HG03432 (cell line): ENCODE measurements around the gene PARP11.

ENCODE experiments used
- ATAC-seq: cut with Tn5 transposase; IDR thresholded peaks from one replicate; pipeline ENCODE4 v1.9.1; 2021; ENCODE audit warnings: mild to moderate bottlenecking, moderate library complexity; ENCODE audit not compliant: unreplicated experiment

PARP11 gene

DNA sequence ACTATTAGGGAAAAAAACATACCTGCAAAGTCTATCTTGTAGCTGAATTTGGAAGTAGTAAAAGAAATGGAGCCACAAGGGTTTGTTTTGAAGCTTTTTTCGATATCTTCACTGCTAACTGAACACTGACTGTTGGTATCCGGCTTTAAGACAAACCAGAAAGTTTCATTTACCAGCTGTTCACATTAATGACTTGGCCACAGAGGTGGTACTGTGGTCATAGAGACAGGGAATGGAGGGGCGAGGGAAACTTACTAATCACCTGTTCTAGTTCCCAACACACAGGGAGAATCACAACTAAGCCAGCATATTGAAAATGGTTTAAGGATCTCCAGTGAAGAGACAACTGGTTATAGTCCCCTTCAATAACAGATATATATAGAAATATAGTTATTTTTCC lies 44.3 kb downstream of the PARP11 start:
- no peak for ATAC-seq

DNA sequence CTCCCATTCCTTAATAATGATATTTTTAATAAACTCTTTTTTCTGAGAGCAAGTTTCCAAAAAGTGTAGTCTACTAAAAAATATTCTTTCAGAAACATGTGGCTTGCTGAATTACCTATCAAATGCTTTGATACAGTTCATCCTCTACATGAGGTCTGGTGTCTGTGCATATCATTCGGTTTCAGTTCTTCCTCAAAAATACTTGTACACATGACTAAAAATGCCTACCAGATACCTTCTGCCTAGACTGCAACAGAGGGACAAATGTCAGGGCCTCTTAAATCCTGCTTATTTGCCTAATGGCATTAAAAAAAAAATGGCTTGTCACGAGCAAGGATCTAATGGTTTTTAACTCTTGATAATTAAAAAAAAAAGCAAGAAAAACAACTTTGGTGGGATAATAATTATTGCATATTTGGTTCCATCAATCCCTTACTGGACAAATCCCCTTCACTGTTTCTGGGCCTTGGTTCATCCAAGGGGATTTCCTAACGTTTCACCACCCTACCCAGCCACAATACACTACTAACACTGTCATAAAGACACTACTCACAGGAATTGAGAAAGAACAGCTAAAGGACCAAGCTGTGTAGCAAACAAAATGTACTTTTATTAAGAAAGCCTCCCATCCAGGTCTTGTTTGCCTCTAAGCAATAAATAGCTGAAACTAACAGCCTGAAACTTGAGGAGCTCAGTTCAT lies 45.7 kb downstream of the PARP11 start:
- peak; percentile 49 for ATAC-seq

DNA sequence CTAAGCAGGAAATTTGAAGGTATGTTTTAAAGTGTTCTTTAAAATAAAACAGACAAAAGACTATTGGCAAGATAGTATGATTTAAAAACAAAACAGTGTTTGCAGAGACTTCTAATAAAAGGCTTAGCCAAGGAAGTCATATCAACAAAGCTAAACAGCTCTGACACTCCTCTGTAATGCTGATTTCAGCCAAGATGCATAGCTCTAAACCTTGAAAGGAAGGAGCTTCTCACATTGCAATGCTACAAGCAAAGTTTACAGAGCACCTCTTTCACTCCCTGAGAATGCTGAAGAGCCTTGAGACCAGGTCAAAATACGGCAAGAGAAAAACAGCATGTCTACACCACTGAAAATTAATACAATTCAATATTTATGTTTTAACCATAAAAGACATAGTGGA lies 51.8 kb downstream of the PARP11 start:
- ATAC-seq, result no peak

DNA sequence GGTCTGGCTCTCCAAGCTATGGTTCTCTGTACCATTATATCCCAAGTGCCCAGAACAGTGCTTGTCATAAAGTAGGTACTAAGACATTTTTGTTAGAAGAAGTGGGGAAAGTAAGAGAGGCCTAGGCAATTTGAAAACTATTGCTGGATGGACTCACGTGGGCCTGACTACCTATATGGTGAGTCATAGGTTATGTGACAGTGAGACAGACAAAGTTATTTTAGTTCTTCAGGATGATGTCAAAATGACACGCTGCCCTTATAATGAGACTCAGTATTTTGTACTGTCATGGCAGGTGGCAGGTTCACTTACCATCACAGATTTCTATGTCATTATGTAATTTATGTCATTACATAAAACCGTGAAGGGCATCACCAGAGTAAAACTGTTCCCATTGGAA lies 53.1 kb downstream of the PARP11 start:
- no peak for ATAC-seq

DNA sequence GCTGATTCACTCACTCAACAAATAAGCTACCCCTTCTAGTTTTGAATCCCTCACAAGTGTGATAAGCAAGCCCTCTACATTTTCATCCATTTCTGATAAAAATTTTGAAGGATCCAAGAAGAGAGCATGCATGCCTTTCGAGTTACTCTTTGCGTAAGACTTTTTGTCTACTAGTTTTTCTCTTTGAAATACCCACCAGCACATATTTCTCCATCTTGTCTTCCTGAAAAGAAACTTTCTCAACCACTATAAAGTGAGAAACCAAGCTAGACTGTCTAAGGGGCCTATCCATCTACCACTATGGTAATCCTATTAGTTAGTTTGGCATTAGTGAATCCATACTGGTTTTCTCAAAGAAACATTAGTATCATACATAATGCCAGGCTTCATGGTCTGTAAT lies 56.9 kb downstream of the PARP11 start:
- ATAC-seq, result no peak

DNA sequence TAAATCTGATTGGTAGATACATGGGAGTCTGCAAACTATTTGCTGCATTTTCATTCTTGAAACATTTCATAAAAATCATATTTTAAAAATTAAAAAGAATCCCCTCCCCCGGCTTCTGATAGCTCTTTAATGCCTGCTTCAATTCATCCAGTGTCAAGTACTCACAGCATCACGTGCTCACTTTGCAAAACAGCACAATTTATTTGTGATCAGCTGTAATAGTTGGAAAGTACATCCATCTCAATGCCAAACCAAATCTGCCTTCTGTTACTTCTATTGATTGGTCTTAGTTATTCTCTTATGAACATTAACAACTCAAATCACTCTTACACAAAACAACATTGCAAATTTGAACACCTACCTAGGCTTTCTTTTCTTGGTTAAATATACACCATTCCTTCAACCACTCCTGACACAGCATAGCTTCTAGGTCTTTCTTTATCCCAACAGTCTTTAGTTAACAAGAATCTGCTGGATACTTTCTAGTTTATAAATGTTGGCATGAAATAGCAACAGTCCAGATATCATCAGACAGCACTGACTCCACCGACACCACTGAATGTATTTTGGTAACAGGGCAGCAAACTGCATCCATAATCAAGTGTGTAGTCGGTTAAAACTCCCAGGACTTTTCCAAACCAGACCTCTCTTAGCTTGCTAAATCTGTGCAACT lies 58.0 kb downstream of the PARP11 start:
- no peak for ATAC-seq

DNA sequence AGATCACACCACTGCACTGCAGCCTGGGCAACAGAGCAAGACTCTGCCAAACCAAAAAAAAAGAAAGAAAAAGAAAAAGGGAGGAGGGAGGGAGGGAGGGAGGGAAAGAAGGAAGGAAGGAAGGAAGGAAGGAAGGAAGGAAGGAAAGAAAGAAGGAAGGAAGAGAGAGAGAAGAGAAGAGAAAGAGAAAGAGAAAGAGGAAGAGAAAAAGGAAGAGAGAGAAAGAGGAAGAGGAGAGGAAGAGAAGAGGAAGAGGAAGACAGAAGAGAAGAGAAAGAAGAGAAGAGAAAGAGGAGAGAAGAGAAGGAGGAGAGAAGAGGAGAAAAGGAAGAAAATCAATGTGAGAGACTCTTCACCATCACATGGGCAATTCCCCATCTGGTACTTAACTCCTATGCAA lies 62.7 kb downstream of the PARP11 start:
- ATAC-seq, result no peak

DNA sequence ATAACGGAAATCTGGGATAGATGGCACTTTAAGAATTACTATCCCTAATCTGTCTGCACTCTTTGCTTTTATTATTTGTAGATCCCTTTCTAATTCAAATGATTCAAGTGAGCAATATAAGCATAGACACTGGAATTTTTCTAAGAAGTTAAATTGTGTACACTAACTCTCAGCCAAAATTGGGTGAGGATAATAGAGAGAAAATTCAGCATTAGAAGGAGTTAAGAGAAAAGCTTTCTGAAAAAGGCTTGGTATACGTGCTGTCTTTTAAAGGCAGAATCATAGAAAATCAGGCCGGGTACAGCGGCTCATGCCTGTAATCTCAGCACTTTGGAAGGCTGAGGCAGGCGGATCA lies 63.2 kb downstream of the PARP11 start:
- no peak for ATAC-seq

DNA sequence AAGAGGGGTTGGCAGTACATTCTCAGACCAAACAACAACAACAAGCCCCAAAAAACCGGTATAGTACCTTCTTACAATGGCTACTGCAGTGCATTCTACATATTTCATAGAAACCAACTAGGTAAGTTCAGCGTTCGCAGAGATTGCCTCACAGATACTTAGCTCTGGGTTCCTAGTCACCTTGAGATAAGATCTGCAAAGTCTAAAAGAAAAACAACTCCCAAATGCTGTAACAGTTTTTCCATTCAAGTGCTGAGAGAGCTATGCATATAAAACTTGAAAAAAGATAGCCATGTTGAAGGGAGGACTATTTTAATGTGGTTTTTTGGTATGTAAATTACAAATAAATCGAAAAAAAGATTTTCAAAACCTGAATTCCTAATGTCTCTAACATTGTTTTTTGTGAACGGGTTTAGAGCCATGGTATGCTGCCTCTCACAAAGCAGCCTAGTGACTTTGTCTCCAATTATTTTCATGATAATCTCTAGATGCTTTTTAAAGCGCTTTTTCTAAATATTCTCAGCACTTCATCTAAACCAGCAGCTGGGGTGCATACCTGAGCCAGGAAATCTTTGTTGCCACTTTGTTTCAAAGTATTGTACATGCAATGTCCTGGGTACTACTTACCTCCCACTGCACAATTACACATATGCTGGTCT lies 63.7 kb downstream of the PARP11 start:
- no peak for ATAC-seq

DNA sequence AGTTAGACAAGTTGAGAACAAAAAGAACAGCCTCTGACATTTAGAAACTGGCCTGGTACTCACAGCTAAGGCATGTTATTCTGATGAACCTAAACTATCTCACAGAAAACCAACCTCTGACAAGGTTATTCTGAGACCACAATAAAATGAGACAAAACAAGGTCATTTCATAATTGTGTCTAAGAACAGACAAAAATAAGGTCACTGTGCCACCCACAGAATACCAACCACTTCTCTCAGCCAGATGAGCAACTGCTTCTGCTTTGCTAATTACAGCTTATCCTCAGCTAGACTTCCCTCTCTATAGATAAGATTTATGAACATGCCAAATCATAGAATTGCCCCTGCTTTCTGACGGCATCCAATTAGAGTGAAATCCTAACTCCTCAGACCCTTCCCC lies 68.1 kb downstream of the PARP11 start:
- ATAC-seq, result no peak

DNA sequence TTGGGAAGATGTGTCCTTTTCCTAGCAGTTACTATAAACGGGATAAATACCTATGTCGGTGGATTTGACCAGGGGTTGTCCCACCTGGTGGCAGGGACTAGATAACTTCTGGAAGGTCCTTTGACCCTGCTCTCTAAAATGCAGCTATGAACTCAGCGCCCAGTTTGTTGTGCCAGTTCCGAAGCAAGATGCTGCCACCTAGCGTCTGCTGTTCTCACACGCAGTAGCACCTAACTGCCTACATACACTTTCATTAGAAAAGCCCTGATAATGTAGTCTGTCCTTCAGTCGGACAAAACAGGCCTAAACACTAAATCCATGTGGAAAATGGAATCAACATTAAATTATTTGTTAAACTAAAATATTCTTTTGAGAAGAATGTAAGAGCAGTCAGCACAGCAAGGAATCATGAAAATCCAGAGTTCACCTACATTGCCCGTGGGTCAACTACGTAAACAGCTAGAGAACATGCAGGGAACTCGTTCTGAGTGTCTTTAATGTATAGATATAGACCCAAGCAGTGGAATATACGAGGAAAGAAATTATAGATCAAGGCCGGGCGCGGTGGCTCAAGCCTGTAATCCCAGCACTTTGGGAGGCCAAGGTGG lies 69.2 kb downstream of the PARP11 start:
- no peak for ATAC-seq

DNA sequence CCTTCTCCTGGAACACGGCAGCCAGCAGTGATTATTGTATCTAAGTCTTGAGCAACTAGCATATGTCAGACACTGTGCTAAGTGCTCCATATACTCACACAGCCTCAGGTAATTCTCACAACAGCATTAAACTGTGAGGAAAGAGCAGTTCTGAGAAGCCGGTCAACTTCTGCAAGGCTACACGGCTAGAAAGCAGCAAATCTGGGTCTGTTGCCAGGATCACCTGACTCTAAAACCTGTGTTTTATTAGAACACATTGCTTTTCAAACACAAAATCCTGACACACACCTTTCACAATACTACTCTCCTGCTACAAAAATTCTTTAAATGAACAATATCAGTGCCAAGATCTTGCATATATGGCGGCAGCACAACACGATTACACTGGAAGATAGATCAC lies 70.5 kb downstream of the PARP11 start:
- ATAC-seq, result no peak

DNA sequence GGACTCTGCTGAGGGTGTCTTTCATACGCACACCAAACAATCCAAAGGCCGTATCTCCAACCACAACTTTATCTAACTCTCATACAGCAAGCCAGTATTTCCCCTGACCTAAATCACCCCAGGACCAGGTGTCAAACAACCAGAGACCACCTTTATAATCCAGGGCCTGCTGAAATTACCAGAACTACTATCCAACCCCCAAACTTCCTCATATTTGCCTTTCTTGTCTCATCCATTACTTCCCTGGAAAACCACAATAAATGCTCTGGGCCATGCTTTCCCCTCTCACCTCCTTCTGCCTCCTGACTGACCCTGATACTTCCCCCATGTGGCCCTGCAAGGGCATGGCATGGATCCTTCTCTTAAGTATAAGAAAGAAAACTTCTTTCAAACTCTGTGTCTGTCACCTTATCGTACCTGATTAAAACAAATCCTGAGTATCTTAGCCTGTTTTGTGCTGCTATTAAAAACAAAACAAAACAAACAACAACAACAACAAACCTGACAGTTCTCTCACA lies 75.6 kb downstream of the PARP11 start:
- ATAC-seq, result no peak

DNA sequence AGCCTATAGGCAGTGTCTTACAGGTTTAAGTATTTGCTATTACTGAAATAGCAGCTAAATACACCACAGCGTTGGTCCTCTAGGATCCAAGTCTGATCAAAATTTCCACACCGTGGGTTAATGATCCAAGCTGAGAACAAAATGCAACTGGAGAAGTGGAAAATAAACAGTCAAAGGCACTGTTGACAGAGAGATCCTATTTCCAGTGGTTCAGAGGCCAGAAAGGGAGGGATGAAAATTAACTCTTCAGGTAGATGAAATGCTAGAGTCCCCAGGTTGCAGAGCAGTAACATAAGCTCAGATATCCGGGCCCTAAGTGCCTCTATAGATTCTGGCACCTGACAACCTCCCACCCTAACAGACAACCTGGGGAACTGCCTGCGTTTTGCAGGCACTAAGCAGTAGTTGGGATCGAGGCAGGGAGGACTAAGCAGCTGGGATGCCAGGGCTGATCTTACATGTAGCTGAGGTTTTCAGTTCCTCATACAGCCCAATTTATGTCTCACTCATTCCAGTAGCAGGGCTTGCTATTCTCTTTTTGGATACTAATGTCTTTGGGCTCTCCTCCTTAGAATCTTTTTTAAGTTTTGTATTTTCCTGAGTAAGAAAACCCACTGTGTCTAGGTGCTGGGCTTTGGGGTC lies 77.6 kb downstream of the PARP11 start:
- no peak for ATAC-seq

DNA sequence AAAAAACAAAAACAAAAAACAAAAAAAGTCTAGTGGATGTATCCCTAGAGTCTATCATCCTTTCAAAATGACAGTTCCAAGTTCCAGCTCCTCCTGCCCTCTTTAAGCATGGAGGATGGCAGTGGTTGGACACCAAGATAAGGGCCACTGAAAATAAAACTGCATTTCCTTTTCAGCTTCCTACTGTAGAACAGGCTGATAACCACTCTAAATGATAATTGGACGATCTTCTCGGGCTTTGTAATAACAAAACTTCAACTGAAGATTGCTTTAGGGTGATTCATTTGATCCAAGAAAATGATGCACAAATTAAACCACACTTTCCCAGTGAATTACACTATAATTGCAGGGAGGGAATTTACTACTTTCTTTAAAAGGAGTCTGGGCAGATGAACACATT lies 78.1 kb downstream of the PARP11 start:
- no peak for ATAC-seq

DNA sequence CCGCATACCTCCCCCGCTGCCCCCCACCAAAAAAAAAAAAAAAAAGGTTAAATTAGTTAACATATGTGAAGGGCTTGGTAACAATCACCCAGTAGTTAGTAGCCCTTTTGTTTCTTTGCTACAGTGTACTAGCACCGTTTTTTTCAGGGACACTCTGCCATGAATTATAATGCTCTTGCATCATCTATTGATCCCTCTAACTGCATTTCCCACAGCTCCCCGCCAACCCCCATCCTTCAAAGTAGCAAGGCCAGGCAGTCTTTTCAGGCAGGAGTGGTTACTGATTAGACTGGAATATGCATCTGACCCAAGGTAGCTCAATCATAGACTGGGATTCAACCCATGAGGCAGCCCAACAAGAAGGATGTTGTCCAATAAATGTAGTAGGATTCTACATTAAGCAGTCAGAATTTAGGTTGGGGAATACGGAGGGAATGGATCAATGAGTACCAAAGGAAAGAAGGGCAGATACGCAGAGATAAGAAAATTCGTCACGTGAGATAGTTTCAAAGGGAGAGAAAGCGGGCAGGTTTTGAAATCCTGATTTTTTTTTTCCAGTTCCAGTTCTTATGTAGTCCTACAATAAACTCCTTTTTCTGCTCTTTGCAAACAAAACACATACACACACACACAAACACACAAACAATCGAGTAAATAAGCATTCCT lies 80.4 kb downstream of the PARP11 start:
- ATAC-seq, result no peak

DNA sequence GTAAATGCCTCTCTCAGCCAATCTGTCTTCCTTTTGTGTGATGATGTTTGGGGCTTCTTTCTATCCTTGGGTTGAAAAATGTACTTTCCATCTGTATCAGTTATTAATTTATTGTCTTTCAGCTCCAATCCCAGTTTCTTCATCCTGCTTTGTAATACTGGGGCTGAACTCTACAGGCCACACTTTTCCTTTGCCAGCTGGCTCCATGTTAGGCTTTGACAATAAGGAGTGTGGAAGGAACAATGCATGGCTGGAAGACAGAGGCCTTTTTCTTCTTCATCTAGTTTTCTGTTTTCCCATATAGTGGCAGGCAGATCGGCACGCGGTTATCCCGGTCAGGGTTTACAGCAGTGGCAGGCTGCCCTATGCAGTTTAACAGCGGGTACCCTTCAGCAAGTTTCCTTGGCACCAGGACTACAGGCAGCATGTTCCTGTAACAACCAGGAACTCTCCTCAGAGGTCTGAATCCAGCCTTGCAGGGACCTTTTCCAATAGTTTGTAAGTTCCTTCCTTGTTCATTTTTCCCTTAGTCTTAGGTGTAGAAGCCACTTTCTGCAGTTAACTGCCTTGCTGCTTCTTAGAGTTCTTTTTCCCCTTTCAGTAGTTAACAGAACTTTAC lies 81.8 kb downstream of the PARP11 start:
- ATAC-seq, result no peak

DNA sequence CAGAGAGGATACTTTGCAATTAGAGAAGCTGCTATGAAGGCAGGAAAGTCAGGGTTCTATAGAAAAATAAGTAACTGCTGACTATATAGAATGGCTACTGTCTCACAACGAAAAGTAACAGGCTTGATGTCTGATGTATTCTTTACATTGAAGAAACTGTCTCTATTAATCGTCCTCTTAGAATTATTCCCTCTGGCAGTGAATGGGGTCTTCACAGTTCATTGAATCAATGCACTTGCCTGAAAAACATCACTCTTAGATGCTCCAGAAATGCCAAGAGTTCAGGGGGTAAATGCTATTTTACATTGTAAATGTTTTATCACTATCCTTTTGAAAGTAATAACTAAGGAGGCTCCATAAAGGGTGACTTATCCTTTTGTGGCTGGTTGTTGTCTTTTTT lies 82.6 kb downstream of the PARP11 start:
- ATAC-seq, result no peak

DNA sequence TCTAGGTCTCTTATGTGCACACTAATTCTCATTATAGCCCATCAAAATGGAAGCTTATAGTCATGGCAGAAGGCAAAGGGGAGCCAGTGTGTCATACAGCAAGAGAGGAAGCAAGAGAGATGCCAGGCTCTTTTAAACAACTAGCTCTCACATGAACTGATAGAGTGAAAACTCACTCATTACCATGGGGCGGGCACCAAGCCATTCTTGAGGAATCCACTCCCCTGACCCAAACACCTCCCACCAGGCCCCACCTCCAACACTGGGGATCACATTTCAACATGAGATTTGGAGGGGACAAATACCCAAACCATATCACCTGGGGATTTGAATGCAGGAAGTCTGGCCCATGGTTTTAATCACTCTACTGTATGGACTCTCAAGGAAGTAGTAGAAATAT lies 83.4 kb downstream of the PARP11 start:
- ATAC-seq, result no peak

DNA sequence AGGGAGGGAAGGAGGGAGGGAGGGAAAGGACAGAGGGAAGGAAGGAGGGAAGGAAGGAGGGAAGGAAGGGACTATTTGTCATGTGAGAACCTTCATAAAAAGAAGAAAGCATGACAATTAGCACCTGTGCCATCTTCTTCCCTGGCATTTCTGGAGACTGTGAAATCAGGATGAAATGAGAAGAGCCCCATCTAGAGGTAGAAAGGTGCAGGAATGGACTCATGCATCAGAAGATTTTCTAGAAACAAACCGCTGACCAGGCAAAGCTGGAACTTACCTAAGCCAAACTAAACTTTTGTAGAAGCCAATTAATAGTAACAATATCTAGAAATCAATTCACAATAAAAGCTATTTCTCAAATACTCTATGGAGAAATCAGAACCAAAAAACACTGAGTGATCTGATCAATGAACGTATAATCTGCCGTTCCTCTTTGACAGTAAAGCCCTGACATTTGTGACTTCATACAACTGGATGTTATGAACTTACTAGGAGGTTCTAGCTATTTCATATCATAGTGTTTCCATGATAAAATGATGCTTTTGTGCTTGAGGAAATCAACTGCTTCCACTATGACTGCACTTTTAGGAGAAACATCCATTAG lies 95.9 kb downstream of the PARP11 start:
- no peak for ATAC-seq
